HG03159 (cell line): Measurements from ENCODE around the gene CTSG.
"Not testable (repeated sequence)": the region's sequence is repeated elsewhere in the genome, so short reads cannot be mapped to it uniquely, and the experiment has no call there.

ENCODE experiments used
- ATAC-seq: cut with Tn5 transposase; IDR thresholded peaks from one replicate; pipeline ENCODE4 v1.9.1; 2021; ENCODE audit warnings: mild to moderate bottlenecking, moderate library complexity; ENCODE audit not compliant: unreplicated experiment

Gene CTSG

DNA sequence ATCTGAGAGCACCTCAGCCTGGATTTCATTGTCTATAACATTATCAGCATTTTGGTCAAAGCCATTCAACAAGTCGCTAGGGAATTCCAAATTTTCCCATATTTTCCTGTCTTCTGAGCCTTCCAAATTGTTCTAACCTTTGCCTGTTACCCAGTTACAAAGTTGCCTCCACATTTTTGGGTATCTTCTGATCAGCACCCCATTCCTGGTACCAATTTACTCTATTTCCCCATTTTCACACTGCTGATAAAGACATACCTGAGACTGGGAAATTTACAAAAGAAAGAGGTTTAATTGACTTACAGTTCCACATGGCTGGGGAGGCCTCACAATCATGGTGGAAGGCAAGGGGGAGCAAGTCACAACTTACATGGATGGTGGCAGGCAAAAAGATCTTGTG, 27.0 kb downstream of the CTSG start:
- ATAC-seq: not testable (repeated sequence)

GRCh38 chr14:24542346-24542936, 33.6 kb downstream of the CTSG start:
- no peak for ATAC-seq

- no peak for ATAC-seq
These were observed 40.3 kb downstream of the CTSG start for GRCh38 chr14:24535737-24536136.

GRCh38 chr14:24534286-24534685, 41.8 kb downstream of the CTSG start:
- ATAC-seq: no peak

GRCh38 chr14:24525877-24526620, 50.0 kb downstream of the CTSG start:
- not testable (repeated sequence) for ATAC-seq
